Measurements from ENCODE around the gene BDKRB2.

The BDKRB2 gene

DNA sequence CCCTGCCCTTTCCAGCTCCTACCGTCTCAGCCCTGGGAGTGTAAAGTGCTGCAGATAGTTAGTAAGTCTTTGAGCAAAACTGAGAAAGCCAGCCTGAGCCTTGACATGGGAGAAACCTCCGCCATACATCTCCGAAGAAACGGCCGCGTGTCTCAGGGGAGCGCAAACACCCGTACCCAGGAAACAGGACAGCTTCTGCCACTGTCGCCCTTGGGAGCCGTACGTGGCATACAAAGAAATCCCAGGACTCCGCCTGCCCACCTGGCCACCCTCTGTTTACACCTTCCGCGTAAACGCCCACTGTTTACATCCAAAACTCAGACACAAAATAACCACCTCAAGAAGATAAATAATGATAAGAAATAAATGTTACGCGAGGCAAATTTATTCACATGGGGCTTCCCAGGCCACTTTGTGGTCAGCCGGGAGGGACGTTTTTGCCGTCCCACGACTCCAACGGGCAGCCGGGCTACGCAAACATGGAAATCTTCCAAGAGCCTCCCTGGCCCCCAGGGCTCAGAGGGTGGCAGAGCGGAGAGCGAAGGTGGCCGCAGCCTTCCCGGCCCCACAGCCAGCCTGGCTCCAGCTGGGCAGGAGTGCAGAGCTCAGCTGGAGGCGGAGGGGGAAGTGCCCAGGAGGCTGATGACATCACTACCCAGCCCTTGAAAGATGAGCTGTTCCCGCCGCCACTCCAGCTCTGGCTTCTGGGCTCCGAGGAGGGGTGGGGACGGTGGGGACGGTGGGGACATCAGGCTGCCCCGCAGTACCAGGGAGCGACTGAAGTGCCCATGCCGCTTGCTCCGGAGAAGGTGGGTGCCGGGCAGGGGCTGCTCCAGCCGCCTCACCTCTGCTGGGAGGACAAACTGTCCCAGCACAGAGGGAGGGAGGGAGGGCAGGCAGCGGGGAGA, at the start of gene BDKRB2:
Gene BDKRB2 (plus strand): TSS at position 689 of the 908 bp plus-strand sequence. CDS start 32,269 bp downstream, outside the sequence.
- DNase-seq, result peak; percentile 37

DNA sequence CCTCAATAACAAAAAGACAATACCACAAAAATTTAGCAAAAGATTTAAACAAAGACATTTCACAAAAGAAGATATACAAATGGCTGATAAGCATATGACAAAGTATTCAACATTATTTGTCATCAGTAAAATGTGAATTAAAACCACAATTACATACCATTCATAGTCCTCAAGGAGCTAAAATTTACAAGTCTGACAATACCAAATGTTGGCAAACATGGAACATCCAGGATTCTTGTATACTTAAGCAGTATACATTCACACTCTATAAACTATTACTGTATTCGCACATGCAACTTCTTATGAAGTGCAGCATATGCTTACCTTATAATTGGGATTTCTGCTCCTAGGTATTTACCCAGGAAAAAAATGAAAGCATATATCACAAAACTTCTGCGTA, 49.7 kb upstream of the BDKRB2 start:
- no peak for DNase-seq

DNA sequence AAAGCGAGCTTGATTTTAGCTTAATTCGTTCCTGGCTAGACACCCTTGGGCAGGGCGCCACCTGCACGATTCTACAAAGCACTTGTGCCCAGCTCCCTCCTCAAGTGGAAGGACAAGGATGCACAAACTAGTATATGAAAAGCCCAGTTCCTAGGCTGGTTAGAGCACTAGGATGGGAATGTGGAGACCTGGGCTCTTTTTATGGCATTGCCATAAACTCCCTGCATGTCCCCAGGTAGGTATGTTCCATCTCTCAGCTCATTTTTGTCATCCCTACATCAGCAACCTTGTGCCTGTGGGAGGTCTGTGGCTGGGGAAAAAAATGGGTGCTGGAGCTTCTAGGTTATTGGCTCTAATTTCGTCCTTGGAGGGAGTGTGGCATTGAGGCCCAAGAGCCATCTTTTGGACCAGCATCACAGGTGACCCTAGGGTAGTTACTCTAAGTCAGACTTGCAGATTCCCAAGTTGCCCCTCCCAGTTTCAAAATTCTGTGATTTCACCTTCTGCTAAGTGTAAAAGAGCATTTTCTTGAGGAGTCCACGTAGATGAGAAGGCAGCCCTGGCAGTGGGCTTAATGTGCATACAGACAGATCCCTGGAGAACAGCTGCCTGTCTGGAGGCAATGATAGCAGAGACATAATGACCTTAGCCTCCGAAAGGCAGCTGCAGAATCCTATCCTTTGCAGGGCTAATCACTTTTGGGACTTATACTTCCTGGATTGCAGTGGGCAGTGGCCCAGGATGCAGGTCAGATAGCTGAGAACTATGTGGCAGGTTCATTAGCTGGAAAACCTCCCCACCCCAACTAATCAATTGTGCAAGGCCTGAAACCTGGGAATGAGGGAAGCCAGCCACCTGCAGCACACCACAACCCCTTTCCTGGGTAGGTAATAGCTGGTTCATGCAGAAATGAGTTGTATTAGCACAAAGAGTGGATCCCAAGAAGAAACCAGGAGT, 47.6 kb upstream of the BDKRB2 start:
- no peak for DNase-seq

GRCh38 chr14:96158735-96159134, 45.9 kb upstream of the BDKRB2 start:
- DNase-seq, result no peak

- no peak for DNase-seq
Observed at GRCh38 chr14:96160076-96160912, 44.3 kb upstream of the BDKRB2 start.

GRCh38 chr14:96160913-96161310, 43.7 kb upstream of the BDKRB2 start:
- no peak for DNase-seq

GRCh38 chr14:96161636-96162035, 43.0 kb upstream of the BDKRB2 start:
- DNase-seq, result no peak

DNA sequence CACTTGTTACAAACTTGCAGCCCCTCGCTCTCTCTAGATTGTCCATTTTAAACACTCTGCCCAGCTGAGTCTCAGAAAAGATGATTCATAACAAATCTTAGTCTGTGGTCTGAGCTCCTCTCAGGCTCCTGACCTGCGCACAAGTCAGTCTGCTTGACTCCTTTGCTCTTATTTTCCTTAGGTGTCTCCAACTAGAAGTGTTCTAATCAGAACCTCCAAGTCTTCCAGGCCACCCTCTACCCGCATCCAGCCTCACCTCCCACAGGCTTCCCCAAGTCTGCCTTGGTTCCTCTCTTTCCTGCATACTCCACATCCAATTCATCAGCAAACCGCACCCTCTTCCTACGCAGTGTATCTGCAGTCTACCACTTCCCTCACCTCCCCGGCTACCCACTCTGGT, 42.4 kb upstream of the BDKRB2 start:
- DNase-seq, result no peak

GRCh38 chr14:96162741-96163140, 41.9 kb upstream of the BDKRB2 start:
- DNase-seq, result no peak

- no peak for DNase-seq
Observed at GRCh38 chr14:96164861-96165490, 39.7 kb upstream of the BDKRB2 start.

DNA sequence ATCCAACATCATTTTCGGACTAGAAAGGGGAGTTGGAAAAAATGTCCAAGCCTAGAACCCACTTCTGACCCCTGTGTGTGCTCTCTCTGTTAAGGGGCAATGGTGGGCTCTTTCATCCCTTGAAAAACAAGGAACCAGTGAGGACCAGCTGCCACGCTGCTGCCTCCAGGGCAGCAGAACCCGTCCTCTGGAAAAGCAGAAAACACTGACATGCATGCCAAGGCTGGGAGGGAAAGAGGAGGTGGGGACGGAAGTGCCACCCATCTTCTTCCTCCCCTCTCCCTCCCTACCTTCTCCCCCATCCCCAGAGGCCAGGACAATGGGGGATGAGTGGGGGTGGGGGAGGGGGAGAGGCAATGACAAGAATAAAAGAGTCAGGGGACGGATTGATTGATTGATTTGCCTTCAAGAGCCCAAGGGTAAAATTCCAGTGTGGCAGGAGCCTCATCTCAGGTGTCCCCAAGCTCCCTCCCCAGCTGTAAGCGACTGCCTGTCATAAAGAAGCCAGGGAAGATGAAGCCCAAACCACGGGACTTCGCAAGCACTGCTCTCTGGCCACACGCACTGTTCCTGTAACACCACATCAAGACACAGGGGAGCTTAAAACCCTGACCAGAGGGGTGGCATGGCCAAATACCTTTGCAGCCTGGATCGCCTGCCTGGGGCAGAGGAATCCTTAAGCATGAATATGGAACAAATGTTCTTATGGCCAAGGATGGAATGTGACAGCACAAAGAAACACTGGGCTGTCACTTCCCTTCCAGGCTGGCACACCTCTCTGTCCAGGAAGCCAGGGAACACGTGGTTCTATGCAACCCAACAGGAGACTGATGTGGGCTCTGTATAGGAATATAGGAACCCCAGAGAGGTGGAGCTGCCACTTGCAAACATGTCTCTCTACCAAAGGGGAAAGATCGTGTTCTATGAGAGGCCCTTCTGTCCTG, 38.9 kb upstream of the BDKRB2 start:
- no peak for DNase-seq

DNA sequence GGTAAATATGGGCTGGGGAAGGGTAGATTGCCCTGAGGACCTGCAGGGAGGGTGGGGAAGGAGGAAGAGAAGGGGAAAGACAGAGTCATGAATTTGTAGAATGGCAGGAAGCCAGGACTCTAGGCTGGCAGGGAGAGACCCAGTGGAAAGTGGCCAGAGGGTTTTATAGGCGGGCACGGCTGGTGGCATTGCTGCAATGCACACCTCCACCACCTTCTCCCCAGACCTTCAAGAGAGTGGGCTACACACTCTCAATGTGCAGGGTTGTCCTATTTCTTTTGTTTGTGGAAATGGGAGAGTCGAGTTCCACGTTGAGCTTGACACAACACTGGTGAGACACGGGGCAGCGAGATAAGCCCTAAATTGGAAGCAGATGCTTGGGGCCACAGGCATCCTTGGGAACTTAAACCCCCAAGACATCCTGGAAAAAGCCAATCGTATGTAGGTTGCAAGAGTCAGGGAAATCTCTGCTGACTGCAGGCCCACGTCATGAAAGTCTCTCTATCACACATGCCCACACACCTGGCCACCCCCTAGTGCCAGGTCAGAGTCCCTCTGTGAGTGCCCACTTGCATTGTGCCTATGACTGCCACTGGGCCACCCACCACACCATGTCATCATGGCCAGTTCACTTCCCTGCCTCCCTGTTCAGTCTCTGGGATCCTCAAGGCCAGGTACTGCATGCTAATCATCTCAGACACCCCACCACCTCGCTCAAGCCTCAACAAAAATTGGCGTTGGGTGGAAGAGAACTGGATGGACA, 38.0 kb upstream of the BDKRB2 start:
- DNase-seq, result no peak

DNA sequence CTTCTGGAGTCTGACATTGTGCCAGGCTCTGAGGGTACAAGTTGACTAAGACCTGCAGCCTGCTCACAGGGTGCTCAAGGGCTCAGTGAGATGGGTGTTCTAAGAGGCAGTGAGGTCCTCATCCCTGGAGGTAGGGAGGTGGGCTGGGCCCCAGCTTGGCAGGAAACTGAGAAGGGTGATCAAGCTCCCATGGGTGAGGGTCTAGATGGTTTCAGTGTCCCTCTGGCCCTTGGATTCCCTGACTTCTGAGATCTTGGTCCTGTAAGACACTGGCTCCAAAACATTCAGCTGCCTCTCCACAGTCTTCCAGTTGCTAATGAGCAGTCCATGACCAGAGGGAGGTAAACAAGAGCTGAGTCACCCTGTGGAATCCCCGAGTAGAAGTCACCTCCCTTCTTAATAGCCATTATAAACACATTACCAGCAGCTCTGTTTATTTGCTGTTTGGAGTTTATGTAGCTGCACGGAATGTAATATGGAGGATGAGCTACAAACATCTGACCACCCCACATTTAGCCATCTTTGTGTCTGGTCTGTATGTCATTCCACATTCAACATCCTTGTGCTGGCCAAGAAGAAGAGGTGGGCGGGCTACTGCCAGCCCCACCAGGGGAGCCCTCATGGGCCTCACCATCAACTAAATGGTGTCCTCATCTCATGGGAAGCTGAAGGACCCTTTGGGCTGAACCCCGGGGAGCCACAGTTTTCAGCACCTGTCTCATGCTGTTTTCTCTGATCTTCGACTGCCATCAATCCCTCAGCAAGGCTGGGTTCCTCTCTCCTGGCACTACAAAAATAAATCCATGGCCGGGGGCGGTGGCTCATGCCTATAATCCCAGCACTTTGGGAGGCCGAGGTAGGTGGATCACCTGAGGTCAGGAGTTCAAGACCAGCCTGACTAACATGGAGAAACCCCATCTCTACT, 37.2 kb upstream of the BDKRB2 start:
- no peak for DNase-seq

GRCh38 chr14:96168581-96168980, 36.1 kb upstream of the BDKRB2 start:
- no peak for DNase-seq

DNA sequence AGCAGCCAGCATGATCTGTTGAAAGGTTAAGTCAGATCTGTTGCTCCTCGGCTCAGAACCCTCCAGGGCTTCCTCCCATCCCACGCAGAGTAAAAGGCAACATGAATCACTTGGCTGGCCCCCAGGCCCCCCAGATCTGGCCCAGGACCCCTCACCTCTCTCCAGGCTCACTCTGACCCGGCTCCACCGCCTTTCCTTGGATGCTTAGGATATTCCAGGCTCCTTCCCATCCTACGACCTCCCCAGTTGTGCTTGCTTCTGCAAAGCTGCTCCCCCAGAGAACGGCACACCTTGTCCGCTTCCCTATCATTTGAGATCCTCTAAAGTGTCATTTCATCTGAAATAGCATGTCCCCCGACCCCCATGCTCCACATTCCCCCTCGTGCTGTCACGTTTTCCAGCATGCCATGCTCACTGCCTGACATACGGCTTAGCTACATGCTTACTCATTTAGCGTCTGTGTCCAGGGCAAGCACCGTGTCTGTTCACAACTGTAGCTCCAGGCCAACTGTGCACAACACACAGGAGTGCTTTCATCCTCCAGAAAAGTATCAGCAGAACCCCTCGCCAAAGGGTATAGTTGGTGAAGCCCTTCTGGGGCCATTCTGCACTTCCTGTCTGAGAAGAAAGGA, 33.6 kb upstream of the BDKRB2 start:
- no peak for DNase-seq

GRCh38 chr14:96173636-96174475, 30.8 kb upstream of the BDKRB2 start:
- DNase-seq, result no peak

DNA sequence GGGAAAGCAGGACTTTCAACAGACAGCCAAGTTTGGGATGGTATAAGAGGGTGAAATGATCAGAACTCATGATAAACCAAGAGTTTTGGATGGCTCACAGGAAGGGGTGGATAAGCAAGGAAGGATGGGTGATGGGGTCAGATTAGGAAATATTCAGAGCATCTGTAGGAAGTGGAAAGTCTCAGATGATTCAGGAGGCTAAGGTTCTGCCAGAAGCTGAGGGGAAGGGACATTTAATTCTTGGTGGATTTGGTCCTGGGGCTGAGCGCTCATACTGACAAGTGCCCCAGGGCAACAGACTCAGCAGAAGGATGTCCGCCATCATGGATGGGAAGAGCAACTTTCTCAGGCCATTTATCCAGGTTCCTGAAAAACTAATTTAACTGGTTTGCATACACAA, 28.4 kb upstream of the BDKRB2 start:
- DNase-seq, result no peak

DNA sequence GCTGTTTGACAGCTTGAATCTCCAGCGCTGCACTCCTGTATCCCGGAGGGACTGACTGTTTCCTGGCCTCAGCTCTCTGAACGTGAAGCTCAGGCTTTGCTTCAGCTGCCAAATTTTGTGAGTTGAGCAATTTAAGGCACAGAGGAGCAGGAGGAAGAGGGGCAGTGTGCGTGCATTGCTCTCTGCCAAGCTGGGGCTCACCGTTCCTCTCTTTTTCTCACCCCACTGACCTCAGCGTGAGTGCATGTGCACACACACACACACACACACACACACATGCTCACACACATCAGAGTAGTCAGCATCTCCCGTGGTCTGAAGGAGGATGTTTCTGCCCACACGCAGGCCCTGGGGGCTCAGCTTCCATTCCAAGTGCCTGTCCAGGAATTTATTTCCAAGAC, 27.8 kb upstream of the BDKRB2 start:
- no peak for DNase-seq
